CD14-positive monocyte (primary cell): ENCODE measurements around the gene PLEKHN1. TPM values are rescaled to one million over a fixed set of nuclear protein-coding genes. Genes with fewer than 3 reads are reported as not detected.

Experiments
- DNase-seq, 3 donors: peaks; one replicate each; pipeline ENCODE4 v3.0.0-alpha.2; 2011 to 2022
- H2AFZ ChIP-seq: 2 replicates; pipeline ENCODE4 v1.6.0; 2012; ENCODE audit warnings: mild to moderate bottlenecking, low read depth, low read length, inconsistent platforms; ENCODE audit not compliant: insufficient read depth, poor library complexity, severe bottlenecking
- H3K27ac ChIP-seq, 2 donors: 1 replicate in 1 of 2; 2 replicates in 1 of 2; pipeline ENCODE4 v1.5.1; 2012 to 2013; ENCODE audit warnings: low read length in 2 of 2, control low read depth in 1 of 2, inconsistent platforms in 1 of 2, low read depth in 1 of 2, mild to moderate bottlenecking in 1 of 2
- H3K27me3 ChIP-seq, 2 donors: one replicate each; pipeline versions ENCODE4 v1.6.0 to v1.6.1; 2011 to 2013; ENCODE audit warnings: low read length in 2 of 2; ENCODE audit not compliant: control insufficient read depth in 2 of 2, insufficient read depth in 2 of 2
- H3K36me3 ChIP-seq, 2 donors: replicated peaks in 1 of 2; 1 replicate in 1 of 2; 2 replicates in 1 of 2; pipeline versions ENCODE4 v1.5.1 to v1.6.1; 2012 to 2013; ENCODE audit warnings: low read length in 2 of 2, control low read depth in 1 of 2, inconsistent platforms in 1 of 2, mild to moderate bottlenecking in 1 of 2; ENCODE audit not compliant: insufficient read depth in 2 of 2, control insufficient read depth in 1 of 2
- H3K4me1 ChIP-seq, 2 donors: 1 replicate in 1 of 2; 2 replicates in 1 of 2; pipeline versions ENCODE4 v1.5.1 to v1.6.1; 2012 to 2013; ENCODE audit warnings: low read length in 2 of 2, control low read depth in 1 of 2, inconsistent platforms in 1 of 2, mild to moderate bottlenecking in 1 of 2, moderate library complexity in 1 of 2; ENCODE audit not compliant: insufficient read depth in 2 of 2, control insufficient read depth in 1 of 2
- H3K4me2 ChIP-seq: replicated peaks from 2 replicates; pipeline ENCODE3; 2012; ENCODE audit warnings: low read length, moderate library complexity, mild to moderate bottlenecking; ENCODE audit not compliant: poor library complexity, severe bottlenecking; ENCODE audit errors: extremely low read depth
- H3K4me3 ChIP-seq, 3 experiments: fragments of 200-600 bp in 1 of 3; sonication (generic) in 1 of 3; replicated peaks in 1 of 3; 1 replicate in 2 of 3; 2 replicates in 1 of 3; pipeline ENCODE4 v1.5.1; 2011 to 2013; ENCODE audit warnings: low read length in 3 of 3, mild to moderate bottlenecking in 3 of 3, control low read depth in 2 of 3, low read depth in 2 of 3, inconsistent platforms in 1 of 3, moderate library complexity in 1 of 3
- H3K79me2 ChIP-seq: 2 replicates; pipeline ENCODE4 v1.6.0; 2012; ENCODE audit warnings: mild to moderate bottlenecking, control low read depth, inconsistent platforms, low read length, moderate library complexity; ENCODE audit not compliant: insufficient read depth
- H3K9ac ChIP-seq: 2 replicates; pipeline ENCODE4 v1.6.0; 2017; ENCODE audit warnings: low read length, mild to moderate bottlenecking; ENCODE audit not compliant: insufficient read depth, poor library complexity, severe bottlenecking
- H3K9me3 ChIP-seq, 2 donors: replicated peaks in 1 of 2; 1 replicate in 1 of 2; 2 replicates in 1 of 2; pipeline versions ENCODE4 v1.5.1 to v1.6.1; 2012 to 2013; ENCODE audit warnings: low read length in 2 of 2, control low read depth in 1 of 2; ENCODE audit not compliant: control insufficient read depth in 1 of 2, insufficient read depth in 1 of 2
- H4K20me1 ChIP-seq: 2 replicates; pipeline ENCODE4 v1.6.0; 2012; ENCODE audit warnings: mild to moderate bottlenecking, low read length, control low read depth, moderate library complexity; ENCODE audit not compliant: insufficient read depth
- H3K27ac Mint-ChIP-seq, 7 donors: one replicate each; pipeline ENCODE4 v1.8.0; 2020; ENCODE audit warnings: mild to moderate bottlenecking in 7 of 7, mixed read lengths in 7 of 7, moderate library complexity in 6 of 7, inconsistent platforms in 2 of 7
- H3K27me3 Mint-ChIP-seq, 3 donors: one replicate each; pipeline ENCODE4 v1.8.0; 2021 to 2022; ENCODE audit warnings: low read depth in 3 of 3, mild to moderate bottlenecking in 3 of 3, mixed read lengths in 3 of 3, moderate library complexity in 3 of 3, inconsistent platforms in 1 of 3
- H3K36me3 Mint-ChIP-seq, 2 donors: one replicate each; pipeline ENCODE4 v1.8.0; 2020; ENCODE audit warnings: mixed read lengths in 2 of 2, inconsistent platforms in 1 of 2, mild to moderate bottlenecking in 1 of 2
- H3K4me1 Mint-ChIP-seq: one replicate; pipeline ENCODE4 v1.8.0; 2020; ENCODE audit warnings: mild to moderate bottlenecking, mixed read lengths
- H3K4me3 Mint-ChIP-seq, 2 donors: one replicate each; pipeline ENCODE4 v1.8.0; 2020; ENCODE audit warnings: mild to moderate bottlenecking in 2 of 2, mixed read lengths in 2 of 2, moderate library complexity in 1 of 2
- H3K9me3 Mint-ChIP-seq, 7 donors: one replicate each; pipeline ENCODE4 v1.8.0; 2020 to 2022; ENCODE audit warnings: mixed read lengths in 7 of 7, mild to moderate bottlenecking in 6 of 7, moderate library complexity in 6 of 7, inconsistent platforms in 2 of 7
- CTCF ChIP-seq: fragments of 200-600 bp; IDR thresholded peaks from one replicate; pipeline ENCODE4 v1.8.0; 2022; ENCODE audit warnings: antibody characterized with exemption, mild to moderate bottlenecking
- WGBS: methylation state at CpG from one replicate; pipeline ENCODE4 v1.1.5; 2013; ENCODE audit warnings: missing lambda C conversion rate; ENCODE audit not compliant: insufficient coverage; 5-methylcytosine and 5-hydroxymethylcytosine counted together
- intact Hi-C, 2 donors: fragments of 100-400 bp; cut with micrococcal nuclease; formaldehyde crosslinking; loops; one replicate each; pipeline versions ENCODE4 v1.15.0 to v1.15.1; 2023
- polyA plus RNA-seq, 3 donors: library from polyadenylated mRNA; depleted of rRNA in 1 of 3; unstranded in 2 of 3; stranded (reverse) in 1 of 3; fragments of 300-500 nt in 2 of 3; fragments of >200 nt in 1 of 3; fragmentation: Illumina TruSeq in 2 of 3; gene quantifications; 1 replicate in 2 of 3; 2 replicates in 1 of 3; pipeline ENCODE4 v1.2.3, GENCODE V29; 2012 to 2021

The PLEKHN1 gene
- polyA plus RNA-seq, 3 donors: 0.21 to 1.5 (median 0.62) TPM

GRCh38 chr1:962381-963300 lies 3.6 kb upstream of the PLEKHN1 start:
- DNase-seq: no peak
- Mint-ChIP-seq H3K36me3 (peaks cover 16 to 19% of the 10 kb centered on the region in 2 donors), H3K9me3 (no peaks in the 10 kb centered on the region), H3K4me3 (no peak overlapping the region), H3K27me3 (peaks cover 14 to 37% (median 21%) of the 10 kb centered on the region in 3 donors), H3K27ac (no peak overlapping the region), H3K4me1 (peaks cover 26% of the 10 kb centered on the region)
- Histone ChIP-seq H3K9ac (no peak overlapping the region), H3K4me3 (no peak overlapping the region), H3K4me1 (peaks cover 37 to 56% of the 10 kb centered on the region in 2 donors), H2AFZ (no peak overlapping the region), H4K20me1 (peaks cover 7% of the 10 kb centered on the region), H3K4me2 (no peak overlapping the region), H3K79me2 (peaks cover 15% of the 10 kb centered on the region), H3K36me3 (peaks cover 0 to 3% of the 10 kb centered on the region in 2 donors), H3K27ac (no peak overlapping the region), H3K9me3 (no peaks in the 10 kb centered on the region), H3K27me3 (peaks cover 0 to 20% of the 10 kb centered on the region in 2 donors)
- WGBS: 95% methylated on average over 55 of the region's 57 CpGs
- no peak for TF ChIP-seq CTCF
- intact Hi-C loops: loop anchor here in 1 of 2 donors (10.0 kb wide), 1 partner anchor 58 kb away; no protein-coding TSS in a partner anchor

- Mint-ChIP-seq H3K4me3 (no peak overlapping the region), H3K4me1 (peaks cover 20% of the 10 kb centered on the region), H3K36me3 (peaks cover 16 to 19% of the 10 kb centered on the region in 2 donors), H3K27me3 (peaks cover 18 to 42% (median 26%) of the 10 kb centered on the region in 3 donors), H3K9me3 (no peaks in the 10 kb centered on the region), H3K27ac (no peak overlapping the region)
- Histone ChIP-seq H4K20me1 (peaks cover 3% of the 10 kb centered on the region), H3K27me3 (peaks cover 0 to 26% of the 10 kb centered on the region in 2 donors), H3K4me2 (no peak overlapping the region), H3K27ac (no peak overlapping the region), H3K4me1 (peaks cover 31 to 49% of the 10 kb centered on the region in 2 donors), H3K9me3 (no peaks in the 10 kb centered on the region), H2AFZ (no peak overlapping the region), H3K36me3 (peaks cover 0 to 3% of the 10 kb centered on the region in 2 donors), H3K9ac (no peak overlapping the region), H3K79me2 (peaks cover 8% of the 10 kb centered on the region), H3K4me3 (no peak overlapping the region)
- no peak for DNase-seq
- TF ChIP-seq CTCF: no peak
- intact Hi-C loops: loop anchor here in 1 of 2 donors (10.0 kb wide), 1 partner anchor 58 kb away; no protein-coding TSS in a partner anchor
- 94% methylated on average over 15 of the region's 16 CpGs for WGBS
Observed at GRCh38 chr1:963301-963651, 3.0 kb upstream of the PLEKHN1 start.
